GM21423 (cell line): ENCODE measurements around the gene FIBP.
A peak's percentile ranks its signal among the peaks of the same experiment; 100 is the strongest.

Experiments
- ATAC-seq: cut with Tn5 transposase; IDR thresholded peaks from one replicate; pipeline ENCODE4 v1.9.1; 2021; ENCODE audit warnings: mild to moderate bottlenecking, moderate library complexity; ENCODE audit not compliant: unreplicated experiment

The FIBP gene

DNA sequence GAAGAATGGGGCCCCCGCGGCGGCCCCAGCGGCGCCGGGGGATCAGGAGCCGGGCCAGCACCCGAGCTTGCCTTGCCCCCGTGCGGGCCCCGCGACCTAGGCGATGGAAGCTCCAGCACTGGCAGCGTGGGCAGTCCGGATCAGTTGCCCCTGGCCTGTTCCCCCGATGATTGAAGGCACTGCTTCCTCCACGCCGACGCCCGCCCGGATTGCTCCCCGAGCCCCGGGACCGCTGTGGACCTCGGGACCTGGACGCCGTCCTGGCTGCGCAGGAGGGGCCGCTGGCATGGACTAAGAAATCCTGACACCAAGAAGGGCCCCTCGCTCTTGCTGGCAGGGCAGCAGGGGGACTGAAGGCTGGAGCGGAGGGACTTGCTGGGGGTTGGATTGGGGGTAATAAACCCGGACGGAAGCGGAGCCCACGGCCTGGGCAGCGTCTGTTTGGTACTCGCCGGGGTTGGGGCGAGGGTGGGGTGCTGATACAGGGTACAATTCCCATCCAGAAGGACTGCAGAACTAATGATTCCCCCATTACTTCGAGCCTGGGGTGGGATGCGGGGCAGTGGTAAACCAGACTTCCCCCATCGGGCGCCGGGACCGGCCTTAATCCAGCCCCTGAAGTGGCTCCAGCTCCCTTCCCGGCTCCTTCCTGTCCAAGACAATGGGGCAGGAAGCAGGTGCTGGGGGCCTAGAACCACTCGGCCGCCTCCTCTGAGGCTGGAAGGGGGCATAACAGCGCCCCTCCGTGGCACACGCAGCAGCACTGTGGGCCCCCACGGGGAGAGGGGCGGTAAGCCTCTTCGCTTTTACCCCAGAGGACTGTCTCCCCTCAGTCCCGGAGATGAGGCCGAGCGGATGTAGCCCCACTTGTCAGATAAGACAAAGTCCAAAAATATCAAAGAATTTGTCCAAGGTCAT, 3.2 kb upstream of the FIBP start:
- no peak for ATAC-seq

DNA sequence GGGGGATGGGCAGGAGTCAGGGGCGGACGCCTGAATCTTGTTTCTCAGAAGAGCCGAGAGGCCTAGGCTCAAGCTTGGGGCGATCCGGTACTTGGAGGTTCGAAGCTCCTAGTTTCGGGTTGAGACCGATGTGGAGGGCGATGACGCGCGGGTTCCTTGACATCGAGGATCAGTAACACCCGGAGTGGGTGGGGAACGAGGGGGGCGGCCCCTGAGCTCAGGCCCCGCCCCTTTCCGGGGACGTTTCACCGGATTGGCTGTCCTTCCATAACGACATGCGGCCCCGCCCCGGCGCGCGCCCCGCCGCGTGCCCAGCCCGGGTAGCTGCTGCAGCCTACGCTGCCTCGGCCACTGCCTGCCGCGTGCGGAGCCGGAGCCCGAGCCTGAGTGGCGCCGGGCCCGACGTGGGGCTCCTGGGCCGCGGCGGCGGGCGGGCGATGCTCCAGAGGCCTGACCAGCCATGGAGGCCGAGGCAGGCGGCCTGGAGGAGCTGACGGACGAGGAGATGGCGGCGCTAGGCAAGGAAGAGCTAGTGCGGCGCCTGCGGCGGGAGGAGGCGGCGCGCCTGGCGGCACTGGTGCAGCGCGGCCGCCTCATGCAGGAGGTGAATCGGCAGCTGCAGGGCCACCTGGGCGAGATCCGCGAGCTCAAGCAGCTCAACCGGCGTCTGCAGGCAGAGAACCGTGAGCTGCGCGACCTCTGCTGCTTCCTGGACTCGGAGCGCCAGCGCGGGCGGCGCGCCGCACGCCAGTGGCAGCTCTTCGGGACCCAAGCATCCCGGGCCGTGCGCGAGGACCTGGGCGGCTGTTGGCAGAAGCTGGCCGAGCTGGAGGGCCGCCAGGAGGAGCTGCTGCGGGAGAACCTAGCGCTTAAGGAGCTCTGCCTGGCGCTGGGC, 2.3 kb upstream of the FIBP start, which contains the start of gene CCDC85B:
Gene CCDC85B, plus strand, starts transcription at position 350 of the 895 bp plus-strand sequence. Its CDS starts 111 bp downstream, at position 461.
- peak; percentile 48 for ATAC-seq

- ATAC-seq: no peak
These were observed 528 bp downstream of the FIBP start for GRCh38 chr11:65887723-65888162.

DNA sequence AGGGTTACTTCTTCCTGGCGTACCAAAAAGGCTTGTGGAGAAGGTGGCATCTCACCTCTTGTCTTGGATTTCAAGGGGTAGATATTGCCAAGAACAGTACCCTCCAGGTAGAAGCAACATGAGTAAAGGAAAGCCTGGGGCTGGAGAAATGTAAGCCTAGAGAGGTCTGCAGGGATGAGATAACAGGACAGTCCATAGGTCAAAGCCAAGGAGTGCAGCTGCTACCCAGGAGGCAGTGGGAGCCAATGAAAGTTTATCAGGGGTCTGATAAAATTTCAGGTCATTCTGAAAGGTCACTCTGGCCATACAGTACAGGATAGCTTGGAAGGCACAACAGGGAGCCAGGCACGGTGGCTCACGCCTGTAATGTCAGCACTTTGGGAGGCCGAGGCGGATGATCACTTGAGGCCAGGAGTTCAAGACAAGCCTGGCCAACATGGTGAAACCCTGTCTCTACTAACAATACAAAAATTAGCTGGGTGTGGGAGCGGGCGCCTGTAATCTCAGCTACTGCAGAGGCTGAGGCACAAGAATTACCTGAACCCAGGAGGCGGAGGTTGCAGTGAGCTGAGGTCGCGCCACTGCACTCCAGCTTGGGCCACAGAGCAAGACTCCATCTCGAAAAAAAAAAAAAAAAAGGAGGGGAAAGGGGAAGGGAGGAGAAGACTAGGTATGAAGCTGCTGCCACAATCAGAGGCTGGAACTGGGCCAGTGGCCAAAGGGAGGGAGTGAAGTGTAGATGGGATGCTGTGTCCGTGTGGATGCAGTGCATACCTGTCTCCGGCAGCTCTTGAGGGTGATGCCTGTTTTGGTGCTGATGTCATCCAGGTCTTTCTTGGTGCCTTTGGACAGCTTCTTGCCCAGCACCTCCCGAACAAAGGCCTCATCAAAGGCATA, 1.2 kb downstream of the FIBP start:
- ATAC-seq: no peak

DNA sequence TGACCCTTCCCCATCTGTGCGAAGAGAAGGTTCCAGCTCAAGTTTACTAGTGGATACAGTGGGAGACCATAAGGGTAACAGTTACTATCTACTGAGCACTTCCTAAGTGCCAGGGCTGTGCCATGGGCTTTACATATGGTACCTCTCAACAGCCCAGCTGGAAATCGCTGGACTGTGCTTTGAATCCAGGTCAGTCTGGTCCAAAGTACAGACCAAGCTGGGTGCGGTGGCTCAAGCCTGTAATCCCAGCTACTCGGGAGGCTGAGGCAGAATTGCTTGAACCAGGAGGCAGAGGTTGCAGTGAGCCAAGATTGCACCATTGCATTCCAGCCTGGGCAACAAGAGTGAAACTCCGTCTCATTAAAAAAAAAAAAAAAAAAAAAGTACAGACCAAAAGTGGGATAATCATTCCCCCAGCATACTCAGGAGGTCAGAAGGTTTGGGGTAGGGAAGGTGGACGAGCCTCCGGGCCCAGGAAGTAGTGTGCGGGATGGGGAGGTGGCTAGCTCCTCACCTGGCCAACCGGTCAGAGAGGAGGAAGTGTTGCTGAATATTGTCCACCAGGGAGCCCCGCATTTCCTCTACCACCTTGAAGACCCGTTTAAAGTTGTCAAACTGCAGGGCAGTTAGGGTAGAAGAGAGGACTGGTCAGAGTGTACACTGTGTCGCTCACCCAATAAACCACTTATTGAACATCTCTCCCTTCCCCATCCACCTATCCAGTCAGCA, 2.3 kb downstream of the FIBP start:
- ATAC-seq: no peak

- no peak for ATAC-seq
These were observed 3.0 kb downstream of the FIBP start for GRCh38 chr11:65885231-65885630.

- ATAC-seq: no peak
These were observed 3.6 kb downstream of the FIBP start for GRCh38 chr11:65884716-65885092.

DNA sequence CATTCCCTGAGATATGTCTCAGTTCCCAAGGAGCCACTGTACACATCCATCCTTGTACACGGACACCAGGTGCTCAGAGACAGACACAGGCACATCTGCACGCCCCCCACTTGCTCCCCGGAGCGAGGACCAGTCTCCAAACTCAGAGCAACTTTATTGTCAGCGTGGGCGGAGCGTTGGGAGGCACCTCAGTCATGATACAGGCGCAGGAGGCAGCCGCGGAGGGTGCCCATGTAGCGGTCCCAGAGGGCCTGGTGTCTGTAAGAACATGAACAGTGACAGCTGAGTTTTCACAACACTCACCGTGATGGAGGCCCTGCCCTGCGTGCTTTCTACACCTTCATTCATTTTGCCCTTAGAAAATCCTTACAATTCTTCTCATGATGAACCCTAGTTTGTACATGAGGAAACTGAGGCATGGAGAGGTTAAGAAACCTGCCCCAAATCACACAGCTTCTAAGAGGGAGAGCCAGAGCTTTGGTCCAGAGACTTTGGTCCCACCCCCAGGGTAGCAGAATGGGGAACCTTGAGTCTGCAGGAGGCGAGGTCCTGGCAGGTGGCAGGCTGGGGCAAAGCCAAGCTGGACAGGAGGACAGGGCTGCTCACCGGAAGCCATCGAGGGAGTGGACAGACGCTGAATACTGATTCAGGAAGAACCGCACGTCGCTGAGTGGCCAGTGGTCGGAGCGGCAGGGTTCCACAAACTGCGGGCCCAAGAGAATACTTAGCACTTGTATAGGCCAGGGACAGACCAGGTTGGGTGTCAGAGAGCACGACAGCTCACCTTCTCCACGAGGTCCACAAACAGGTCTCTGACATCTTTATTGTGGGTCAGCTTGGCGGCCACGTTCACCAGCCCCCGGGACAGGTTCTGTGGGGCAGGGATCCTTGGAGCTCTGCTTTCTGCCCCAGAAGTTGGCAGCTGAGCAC, 4.2 kb downstream of the FIBP start:
- no peak for ATAC-seq

DNA sequence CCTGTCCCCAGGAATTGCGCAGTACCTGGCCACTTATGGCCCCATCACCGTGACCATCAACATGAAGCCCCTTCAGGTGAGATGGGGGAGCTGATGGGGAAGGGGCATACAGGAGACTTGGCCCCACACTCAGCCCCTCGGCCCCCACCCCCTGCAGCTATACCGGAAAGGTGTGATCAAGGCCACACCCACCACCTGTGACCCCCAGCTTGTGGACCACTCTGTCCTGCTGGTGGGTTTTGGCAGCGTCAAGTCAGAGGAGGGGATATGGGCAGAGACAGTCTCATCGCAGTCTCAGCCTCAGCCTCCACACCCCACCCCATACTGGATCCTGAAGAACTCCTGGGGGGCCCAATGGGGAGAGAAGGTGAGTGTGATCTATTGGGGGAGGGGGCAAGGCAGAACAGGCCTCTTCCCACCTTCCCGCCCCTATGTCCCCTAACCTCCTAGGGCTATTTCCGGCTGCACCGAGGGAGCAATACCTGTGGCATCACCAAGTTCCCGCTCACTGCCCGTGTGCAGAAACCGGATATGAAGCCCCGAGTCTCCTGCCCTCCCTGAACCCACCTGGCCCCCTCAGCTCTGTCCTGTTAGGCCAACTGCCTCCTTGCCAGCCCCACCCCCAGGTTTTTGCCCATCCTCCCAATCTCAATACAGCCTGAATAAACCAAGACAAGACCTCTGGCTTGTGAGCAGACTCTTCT, 5.1 kb downstream of the FIBP start:
- no peak for ATAC-seq

DNA sequence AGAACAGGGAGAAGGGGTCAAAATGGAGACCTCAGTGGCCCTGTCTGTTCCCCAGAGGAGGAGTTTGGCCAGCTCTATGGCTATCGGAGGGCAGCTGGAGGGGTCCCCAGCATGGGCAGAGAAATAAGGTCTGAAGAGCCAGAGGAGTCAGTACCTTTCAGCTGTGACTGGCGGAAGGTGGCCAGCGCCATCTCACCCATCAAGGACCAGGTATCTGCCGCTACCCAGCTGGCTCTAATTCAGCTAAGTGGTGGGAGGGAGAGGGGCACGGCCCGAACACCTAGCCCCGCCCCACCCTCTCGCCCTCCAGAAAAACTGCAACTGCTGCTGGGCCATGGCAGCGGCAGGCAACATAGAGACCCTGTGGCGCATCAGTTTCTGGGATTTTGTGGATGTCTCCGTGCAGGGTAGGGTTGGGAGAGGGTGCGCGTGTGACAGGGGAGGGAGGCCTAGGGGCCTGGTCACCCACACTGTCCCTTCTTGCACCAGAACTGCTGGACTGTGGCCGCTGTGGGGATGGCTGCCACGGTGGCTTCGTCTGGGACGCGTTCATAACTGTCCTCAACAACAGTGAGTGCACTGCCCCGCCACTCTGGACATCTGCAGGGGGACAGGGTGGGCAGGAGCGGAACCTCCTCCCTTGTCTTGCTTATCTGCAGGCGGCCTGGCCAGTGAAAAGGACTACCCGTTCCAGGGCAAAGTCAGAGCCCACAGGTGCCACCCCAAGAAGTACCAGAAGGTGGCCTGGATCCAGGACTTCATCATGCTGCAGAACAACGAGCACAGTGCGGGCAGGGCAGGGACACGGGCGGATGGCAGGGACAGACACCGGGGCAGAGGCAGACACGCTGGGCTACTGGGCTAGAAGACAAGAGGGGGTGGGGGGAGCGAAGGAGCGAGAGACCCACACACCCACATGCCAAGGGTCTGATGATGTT, 5.9 kb downstream of the FIBP start:
- no peak for ATAC-seq

- ATAC-seq: no peak
These were observed 7.3 kb downstream of the FIBP start for GRCh38 chr11:65880844-65881421.

DNA sequence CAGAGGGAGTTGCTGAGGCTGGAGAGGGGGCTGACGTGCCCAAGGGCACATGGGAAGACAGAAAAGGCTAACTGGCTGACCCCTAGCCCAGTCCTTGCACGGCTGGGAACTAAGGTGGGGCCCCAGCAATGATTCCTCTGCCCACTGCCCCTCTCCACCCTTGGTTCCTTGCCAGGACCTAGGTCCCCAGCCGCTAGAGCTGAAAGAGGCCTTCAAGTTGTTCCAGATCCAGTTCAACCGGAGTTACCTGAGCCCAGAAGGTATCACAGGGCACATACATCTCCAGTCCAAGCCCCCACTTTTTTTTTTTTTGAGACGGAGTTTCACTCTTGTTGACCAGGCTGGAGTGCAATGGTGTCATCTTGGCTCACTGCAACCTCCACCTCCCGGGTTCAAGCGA, 8.2 kb downstream of the FIBP start:
- ATAC-seq: no peak

DNA sequence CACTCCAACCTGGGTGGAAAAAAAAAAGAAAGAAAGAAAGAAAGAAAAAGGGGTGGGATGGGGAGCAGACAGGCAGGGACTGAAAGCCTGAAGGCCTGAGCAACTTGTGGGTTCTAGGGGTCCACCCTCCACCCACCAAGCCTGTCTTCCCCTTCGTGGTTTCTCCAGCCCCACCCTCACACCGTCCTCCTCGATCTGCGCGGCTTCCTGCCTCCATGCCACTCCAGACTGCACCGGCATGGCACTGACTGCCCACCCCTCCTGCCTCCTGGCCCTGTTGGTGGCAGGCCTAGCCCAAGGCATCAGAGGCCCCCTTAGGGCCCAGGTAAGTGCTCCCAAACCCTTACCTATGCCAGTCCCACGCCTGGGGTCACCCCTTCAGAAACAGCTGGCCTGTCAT, 8.7 kb downstream of the FIBP start, which contains the start of gene CTSW:
Gene CTSW, plus strand, starts transcription at position 221 of the 400 bp plus-strand sequence. Its CDS starts 18 bp downstream, at position 239.
- ATAC-seq: no peak

DNA sequence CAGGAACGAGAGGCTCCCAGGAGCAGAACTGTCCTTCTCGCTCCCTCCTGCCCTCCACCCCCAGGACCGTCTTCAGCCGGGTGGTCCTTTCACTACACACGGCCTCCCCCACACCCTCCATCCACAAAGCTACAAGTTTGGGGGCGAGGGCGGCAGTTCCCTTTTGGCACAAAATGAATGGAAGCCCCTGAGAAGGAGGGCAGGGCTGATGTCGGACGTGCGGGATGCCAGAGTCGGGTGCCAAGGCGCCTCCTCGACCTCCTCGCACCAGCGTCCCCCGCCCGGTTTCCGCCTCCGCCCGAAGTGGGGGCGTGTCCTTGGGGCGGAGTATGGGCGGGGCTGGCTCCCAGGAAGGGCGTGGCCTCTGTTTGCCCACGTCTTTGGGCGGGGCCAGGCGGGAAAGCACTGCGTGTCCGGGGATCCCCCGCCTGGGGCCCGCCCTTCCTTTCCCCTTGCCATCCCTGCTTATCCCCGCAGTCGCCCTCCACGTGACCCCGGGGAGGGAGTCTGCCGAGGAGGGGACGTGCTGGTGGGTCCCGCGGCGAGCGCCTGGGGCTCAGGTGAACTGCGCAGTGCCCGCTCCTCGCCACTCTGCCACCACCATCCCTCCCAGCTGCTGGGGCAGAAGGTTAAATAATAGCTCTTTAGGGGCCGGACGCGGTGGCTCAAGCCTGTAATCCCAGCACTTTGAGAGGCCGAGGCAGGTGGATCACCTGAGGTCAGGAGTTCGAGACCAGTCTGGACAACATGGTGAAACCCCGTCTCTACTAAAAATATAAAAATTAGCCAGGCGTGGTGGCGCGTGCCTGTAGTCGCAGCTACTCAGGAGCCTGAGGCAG, 14.7 kb downstream of the FIBP start:
- peak; percentile 79 for ATAC-seq

DNA sequence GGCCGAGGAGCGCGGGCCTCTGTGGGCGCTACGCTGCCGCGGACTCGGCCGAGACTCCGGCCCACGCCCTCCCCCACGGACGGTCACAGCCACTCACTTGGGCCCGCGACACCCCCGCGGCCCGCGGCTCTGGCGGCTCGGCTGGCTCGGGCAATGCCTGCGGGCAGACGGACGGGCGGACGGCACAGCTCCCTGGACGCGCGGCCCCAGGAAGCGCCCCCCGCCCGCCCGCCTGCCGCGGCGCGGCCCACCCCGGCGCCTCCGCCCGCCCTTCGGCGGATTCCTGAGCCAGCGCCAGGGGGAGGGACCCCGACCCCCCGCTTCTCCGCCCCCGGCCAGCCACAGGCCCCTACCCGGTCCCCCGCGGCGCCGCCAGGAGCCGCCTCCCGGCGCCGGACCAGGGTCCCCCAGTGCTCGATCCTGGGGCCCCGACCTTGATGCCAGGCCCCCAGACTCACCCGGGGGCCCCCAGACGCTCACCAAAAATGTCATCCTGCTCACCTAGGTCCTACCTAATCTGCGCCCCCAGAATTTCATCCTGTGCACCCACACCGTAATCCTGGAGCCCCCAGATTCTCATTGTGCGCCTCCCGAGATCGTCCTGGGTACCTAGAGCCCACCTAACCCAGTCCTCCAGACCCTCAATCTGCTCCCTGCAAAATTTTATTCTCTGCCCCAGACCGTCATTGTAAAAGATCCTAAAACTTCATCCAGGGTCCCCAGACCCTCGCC, 15.5 kb downstream of the FIBP start, which contains the start of gene EFEMP2:
Gene EFEMP2, minus strand, starts transcription at position 215 of the 732 bp plus-strand sequence. CDS start 446 bp downstream, outside the sequence.
- no peak for ATAC-seq
